Ascending aorta (tissue), 2 donors: ENCODE data around the gene ELMO1. TPM values are rescaled to one million over a fixed set of nuclear protein-coding genes. Genes with fewer than 3 reads are reported as not detected.

Source experiments
- DNase-seq, 2 donors: peaks; one replicate each; pipeline ENCODE4 v3.0.0-alpha.2; 2019; ENCODE audit warnings: low spot score in 2 of 2
- H3K27ac ChIP-seq, 2 donors: fragments of 200-600 bp; sonication (generic); one replicate each; pipeline ENCODE4 v1.5.1; 2016 to 2017; ENCODE audit warnings: mild to moderate bottlenecking in 1 of 2
- H3K27me3 ChIP-seq: fragments of 200-600 bp; sonication (generic); one replicate; pipeline ENCODE4 v1.5.1; 2017
- H3K36me3 ChIP-seq, 2 donors: fragments of 200-600 bp; sonication (generic); one replicate each; pipeline ENCODE4 v1.5.1; 2016
- H3K4me1 ChIP-seq, 2 donors: fragments of 200-600 bp; sonication (generic); one replicate each; pipeline ENCODE4 v1.5.1; 2016 to 2017; ENCODE audit warnings: mild to moderate bottlenecking in 1 of 2
- H3K4me3 ChIP-seq, 2 donors: fragments of 200-600 bp; sonication (generic); one replicate each; pipeline ENCODE4 v1.5.1; 2016 to 2017; ENCODE audit warnings: mild to moderate bottlenecking in 1 of 2
- H3K9me3 ChIP-seq, 2 donors: fragments of 200-600 bp; sonication (generic); one replicate each; pipeline ENCODE4 v1.5.1; 2016
- intact Hi-C: fragments of 100-400 bp; cut with DNase I; formaldehyde crosslinking; loops from one replicate; pipeline ENCODE4 v1.15.1; 2023
- total RNA-seq: library from RNA; depleted of rRNA; stranded (reverse); fragments of >200 nt; gene quantifications from one replicate; pipeline ENCODE4 v1.1.0, GENCODE V29; 2016
- TF ChIP-seq, protein P1 (sequence below), 3 experiments: fragments of 200-600 bp in 2 of 3; fragments of 450-650 bp in 1 of 3; sonication (generic) in 2 of 3; IDR thresholded peaks; one replicate each; pipeline ENCODE4 v1.5.1; 2016 to 2019; ENCODE audit warnings: antibody characterized with exemption in 3 of 3, mild to moderate bottlenecking in 1 of 3, moderate library complexity in 1 of 3

The ELMO1 gene
- total RNA-seq, 1 donor from 2014 or later = 40.8 TPM

DNA sequence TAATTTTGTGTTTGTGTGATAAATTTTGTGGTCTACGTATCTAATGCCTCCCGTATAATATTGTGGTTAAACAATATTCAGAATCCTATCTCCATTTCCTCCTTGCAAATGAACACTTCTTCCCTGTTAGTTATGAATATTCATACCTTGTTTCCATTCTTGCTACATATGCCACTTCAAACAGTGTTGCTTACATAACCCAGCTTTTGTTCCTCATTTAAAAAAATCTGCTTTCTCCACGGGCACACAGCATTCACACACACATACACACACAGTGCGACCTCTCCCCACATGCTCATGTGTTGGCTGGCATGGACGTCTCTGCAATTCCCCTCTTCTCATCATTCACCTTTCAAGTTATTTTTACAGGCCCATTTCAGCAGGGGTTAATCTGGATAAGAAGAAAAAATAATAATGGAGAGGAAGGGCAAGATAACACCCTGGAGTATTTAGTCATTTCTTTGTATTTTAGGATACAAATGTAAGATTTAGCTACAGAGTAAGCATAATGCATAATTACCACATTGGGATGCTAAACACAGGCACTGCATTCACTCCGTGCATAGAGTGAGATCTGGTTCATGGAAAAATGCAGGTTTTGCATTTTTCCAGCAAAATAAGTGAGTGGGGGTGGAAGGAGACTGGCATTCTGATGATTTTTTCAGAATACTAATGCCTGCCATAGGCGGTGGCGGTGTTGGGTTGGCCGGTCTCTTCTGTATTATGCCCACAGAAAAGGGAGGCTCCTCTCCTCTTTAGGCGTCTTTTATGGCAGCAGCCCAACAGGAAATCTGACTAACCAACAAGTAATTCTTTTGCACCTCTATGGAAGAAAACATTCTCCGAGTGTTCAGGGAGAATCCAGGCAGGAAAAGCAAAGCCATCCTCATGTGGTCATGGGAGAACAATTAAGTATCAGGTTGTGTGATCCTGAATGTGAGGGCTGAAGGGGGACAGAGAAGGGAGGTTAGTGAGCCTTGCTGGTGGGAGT, 31.7 kb upstream of the ELMO1 start:
- TF ChIP-seq, protein P1, sequence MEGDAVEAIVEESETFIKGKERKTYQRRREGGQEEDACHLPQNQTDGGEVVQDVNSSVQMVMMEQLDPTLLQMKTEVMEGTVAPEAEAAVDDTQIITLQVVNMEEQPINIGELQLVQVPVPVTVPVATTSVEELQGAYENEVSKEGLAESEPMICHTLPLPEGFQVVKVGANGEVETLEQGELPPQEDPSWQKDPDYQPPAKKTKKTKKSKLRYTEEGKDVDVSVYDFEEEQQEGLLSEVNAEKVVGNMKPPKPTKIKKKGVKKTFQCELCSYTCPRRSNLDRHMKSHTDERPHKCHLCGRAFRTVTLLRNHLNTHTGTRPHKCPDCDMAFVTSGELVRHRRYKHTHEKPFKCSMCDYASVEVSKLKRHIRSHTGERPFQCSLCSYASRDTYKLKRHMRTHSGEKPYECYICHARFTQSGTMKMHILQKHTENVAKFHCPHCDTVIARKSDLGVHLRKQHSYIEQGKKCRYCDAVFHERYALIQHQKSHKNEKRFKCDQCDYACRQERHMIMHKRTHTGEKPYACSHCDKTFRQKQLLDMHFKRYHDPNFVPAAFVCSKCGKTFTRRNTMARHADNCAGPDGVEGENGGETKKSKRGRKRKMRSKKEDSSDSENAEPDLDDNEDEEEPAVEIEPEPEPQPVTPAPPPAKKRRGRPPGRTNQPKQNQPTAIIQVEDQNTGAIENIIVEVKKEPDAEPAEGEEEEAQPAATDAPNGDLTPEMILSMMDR (IDR thresholded peaks at IDR 0.05) = no peak
- Histone ChIP-seq H3K36me3 (no peaks in the 10 kb centered on the region), H3K27ac (no peak overlapping the region), H3K27me3 (no peaks in the 10 kb centered on the region), H3K9me3 (no peaks in the 10 kb centered on the region), H3K4me1 (no peaks in the 10 kb centered on the region), H3K4me3 (no peak overlapping the region)
- no peak for DNase-seq
- intact Hi-C loops = no loop called here

DNA sequence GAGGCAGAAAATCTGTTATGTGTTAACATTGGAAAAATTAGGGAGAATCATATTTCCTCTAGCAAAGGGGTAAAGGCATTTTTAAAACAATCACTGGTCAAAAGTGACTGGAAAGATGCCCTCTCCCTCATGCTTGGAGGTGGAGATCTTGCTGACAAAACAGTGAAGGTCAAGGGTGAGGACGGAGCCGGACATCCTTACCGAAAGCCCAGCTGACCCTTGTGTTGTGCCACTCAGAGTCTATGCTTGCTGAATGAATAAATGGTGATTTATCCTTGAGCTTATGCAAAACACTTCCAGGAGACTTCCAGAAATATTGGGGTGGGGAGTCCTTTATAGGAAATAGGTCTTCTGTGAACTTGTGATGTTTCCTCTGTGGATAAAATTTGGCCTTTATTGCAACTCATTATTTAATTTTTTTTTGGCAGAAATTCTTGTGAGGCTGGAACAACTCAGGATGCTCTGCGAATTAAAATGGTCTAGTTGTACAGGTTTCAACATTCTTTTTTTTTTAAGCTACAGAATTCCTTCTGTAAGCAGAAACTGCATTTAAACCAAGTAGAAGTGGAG, 28.3 kb upstream of the ELMO1 start:
- TF ChIP-seq, protein P1 (IDR thresholded peaks at IDR 0.05) = no peak
- no peak for DNase-seq
- Histone ChIP-seq H3K27me3 (no peaks in the 10 kb centered on the region), H3K27ac (no peak overlapping the region), H3K4me1 (no peaks in the 10 kb centered on the region), H3K4me3 (no peak overlapping the region), H3K36me3 (no peaks in the 10 kb centered on the region), H3K9me3 (no peaks in the 10 kb centered on the region)
- intact Hi-C loops = no loop called here

DNA sequence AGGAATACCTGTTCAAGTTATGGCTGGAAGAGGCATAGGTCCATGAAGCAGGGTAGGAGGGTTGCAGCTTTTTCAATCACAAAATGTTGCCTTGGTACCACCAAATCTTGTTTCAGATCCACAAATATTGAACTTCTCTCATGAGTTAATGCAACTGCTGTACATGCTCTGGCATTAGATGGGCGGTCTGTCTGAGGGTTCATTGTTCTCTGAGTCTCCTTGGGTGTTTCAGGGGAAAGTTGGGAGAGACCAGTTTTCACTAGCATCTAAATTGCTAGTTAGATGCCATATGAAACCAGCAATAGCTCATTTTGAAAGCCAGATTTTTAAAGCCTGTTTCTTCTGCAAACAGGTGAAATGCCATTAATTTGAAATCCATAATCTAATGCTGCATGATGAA, 27.8 kb upstream of the ELMO1 start:
- no peaks in the 10 kb centered on the region for H3K9me3 ChIP-seq
- TF ChIP-seq, protein P1 (IDR thresholded peaks at IDR 0.05) = no peak
- intact Hi-C loops = no loop called here

DNA sequence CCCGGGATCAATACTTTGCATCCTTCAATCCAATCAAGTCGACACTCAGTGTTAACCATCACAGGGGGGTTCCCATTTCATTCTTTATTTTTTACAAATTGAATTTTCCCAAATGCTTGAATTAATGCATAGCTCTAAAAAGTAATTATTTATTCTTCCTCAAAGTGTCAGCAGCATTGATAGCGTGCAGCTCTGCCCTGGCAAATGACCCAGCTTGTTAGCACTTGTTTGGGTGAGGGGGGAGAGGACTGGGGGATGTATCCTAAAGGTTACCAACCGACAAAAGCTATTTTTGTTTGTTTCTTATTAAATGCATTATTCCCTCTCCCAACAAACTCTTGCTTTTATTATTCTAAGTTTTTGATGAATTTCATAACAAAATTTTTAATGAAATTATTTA, 27.0 kb upstream of the ELMO1 start:
- intact Hi-C loops = no loop called here
- Histone ChIP-seq H3K4me3 (no peak overlapping the region), H3K9me3 (no peaks in the 10 kb centered on the region), H3K27ac (no peak overlapping the region), H3K4me1 (no peaks in the 10 kb centered on the region), H3K36me3 (no peaks in the 10 kb centered on the region), H3K27me3 (no peaks in the 10 kb centered on the region)
- TF ChIP-seq, protein P1 (IDR thresholded peaks at IDR 0.05) = no peak
- DNase-seq = no peak

More for the DNA sequence above, 27.8 kb upstream of the ELMO1 start:
- Histone ChIP-seq H3K27ac (no peak overlapping the region), H3K36me3 (no peaks in the 10 kb centered on the region), H3K27me3 (no peaks in the 10 kb centered on the region), H3K4me3 (no peak overlapping the region), H3K4me1 (no peaks in the 10 kb centered on the region)
- no peak for DNase-seq

DNA sequence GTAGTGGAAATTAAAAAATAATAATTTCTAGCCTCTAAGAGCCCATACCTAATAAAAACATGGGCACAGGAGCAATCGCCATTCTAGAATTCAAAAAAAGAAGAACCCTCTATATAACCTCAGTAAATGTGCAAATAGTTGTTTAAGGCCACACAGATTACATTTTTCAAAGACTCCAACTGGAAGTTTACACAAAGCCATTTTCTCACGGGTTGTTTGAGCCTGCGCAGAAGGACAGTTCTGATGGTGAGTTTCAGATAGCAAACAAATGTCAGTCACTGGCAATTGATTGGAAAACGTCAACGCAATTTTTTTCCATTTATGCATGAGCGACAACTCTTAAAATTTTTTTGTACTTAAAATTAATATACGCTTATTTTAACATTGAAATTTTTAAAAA, 23.0 kb upstream of the ELMO1 start:
- TF ChIP-seq, protein P1 (IDR thresholded peaks at IDR 0.05) = no peak
- Histone ChIP-seq H3K4me3 (no peak overlapping the region), H3K9me3 (no peaks in the 10 kb centered on the region), H3K27ac (no peak overlapping the region), H3K27me3 (no peaks in the 10 kb centered on the region), H3K36me3 (no peaks in the 10 kb centered on the region), H3K4me1 (no peaks in the 10 kb centered on the region)
- intact Hi-C loops = no loop called here
- no peak for DNase-seq
